HL-60/S4 treated with retinoic acid at 250 ng/mL for 4 days and 3 days (cell line): ENCODE data around the gene SPATA3.

Experiments used
- in situ Hi-C: fragments of 300-500 bp; cut with MboI; formaldehyde crosslinking; loops from 2 replicates; pipeline ENCODE4 v1.7.0; 2022; ENCODE audit warnings: low sequenced_read_pairs

SPATA3 gene

GRCh38 chr2:230995821-230996220 is at the start of gene SPATA3:
Gene SPATA3, plus strand, starts transcription at chr2:230996121. Its CDS starts 113 bp downstream, at chr2:230996234.
- in situ Hi-C loops, result no loop called here

GRCh38 chr2:230946429-230947234 is 49.3 kb upstream of the SPATA3 start:
- in situ Hi-C loops, result no loop called here

GRCh38 chr2:230947235-230947576 is 48.7 kb upstream of the SPATA3 start:
- in situ Hi-C loops, result no loop called here

GRCh38 chr2:230947908-230948365 is 48.0 kb upstream of the SPATA3 start:
- in situ Hi-C loops, result no loop called here

GRCh38 chr2:230949966-230950873 is 45.7 kb upstream of the SPATA3 start:
- in situ Hi-C loops, result no loop called here

DNA sequence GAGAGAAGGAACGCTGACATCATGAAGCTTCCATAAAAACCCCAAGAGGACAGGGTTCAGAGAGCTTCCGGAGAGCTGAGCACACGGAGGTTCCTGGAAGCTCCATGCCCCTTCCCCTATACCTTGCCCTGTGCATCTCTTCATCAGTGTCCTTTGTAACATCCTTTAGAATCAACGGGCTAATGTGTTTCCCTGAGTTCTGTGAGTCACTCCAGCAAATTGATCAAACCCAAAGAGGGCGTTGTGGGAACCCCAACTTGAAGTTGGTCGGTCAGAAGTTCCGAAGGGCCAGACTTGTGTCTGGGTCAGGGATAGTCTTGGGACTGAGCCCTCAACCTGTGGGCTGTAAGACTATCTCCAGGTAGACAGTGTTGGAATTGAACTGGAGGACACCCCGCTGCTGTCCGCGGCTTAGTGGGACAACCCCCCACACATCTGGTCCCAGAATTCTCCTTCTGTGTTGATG is 45.0 kb upstream of the SPATA3 start:
- in situ Hi-C loops, result no loop called here

- in situ Hi-C loops, result no loop called here
Observed at GRCh38 chr2:230951396-230951795, 44.5 kb upstream of the SPATA3 start.

GRCh38 chr2:230952226-230952956 is 43.5 kb upstream of the SPATA3 start:
- in situ Hi-C loops, result no loop called here

GRCh38 chr2:230953845-230954244 is 42.1 kb upstream of the SPATA3 start:
- in situ Hi-C loops, result no loop called here

DNA sequence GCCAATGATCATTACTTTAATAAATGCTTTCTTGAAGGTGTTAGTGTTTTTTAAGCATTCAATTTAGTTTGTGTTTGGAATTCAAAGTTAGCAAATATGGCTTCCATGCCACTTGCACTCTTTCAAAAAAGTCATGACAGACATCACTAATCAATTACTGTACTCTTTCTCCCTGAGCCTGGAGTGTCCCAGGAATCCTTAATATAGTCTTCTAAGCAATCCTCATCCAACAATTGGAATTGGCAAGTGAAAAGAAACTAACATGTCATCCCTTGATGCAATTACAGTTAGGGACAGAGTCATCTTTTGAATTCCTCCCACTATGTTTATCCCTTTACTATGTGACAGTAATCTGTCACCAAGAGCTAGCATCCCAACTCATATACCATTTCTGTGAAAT is 41.2 kb upstream of the SPATA3 start:
- in situ Hi-C loops, result no loop called here

DNA sequence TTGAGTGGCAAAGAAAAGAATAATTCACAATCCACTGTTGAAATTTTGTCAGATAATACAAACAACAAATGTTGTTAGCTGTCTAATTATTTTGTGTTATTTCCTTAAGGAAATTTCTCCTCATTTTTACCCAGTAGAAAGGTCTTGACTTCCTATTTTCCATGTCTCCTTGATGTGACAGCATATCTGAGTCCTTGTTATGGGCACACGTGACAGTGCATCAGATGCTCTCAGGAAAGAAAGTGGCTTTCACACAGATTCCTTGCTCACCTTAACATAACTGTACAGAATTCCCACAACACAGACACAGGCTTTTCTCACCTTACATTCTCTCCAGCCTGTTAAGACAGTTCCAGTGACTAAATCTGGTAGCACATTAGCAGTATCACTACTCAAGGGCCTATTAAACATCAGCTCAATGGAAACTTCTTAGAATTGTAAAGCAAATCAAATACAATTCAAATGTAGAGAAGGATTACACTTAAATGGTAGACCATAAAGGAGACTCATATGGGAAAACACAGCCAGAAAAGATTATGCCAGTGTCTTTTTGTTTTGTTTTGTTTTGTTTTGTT is 40.7 kb upstream of the SPATA3 start:
- in situ Hi-C loops, result no loop called here

- in situ Hi-C loops, result no loop called here
Observed at GRCh38 chr2:230956827-230957755, 38.8 kb upstream of the SPATA3 start.

DNA sequence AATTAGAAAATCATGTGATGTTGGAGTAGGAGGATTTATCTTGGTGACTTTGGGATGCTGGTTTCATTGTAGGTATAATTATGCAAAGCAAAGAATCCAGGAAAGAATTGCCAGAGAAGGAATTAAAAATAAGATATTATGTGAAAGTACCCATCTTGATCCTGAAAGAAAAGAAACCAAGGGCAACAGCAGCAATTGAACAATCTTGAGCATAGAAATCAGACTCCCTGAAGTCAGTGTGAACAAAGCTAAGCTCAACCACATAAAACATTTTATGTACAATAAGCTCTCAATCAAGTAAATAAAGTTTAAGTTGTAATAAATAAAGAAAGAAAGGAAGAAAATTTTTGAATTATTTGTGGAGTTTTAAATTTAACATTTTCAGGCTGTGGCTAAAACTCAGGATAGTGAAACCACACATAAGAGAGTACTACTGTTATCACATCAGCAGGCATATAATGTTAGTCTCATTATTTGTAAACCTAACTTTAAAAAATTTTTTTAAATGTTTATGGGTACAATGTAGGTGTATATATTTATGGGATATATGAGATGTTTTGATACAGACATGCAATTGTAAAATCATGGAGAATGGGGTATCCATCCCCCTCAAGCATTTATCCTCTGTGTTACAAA is 38.0 kb upstream of the SPATA3 start:
- in situ Hi-C loops, result no loop called here

GRCh38 chr2:230958820-230959756 is 36.8 kb upstream of the SPATA3 start:
- in situ Hi-C loops, result no loop called here

GRCh38 chr2:230960026-230960425 is 35.9 kb upstream of the SPATA3 start:
- in situ Hi-C loops, result no loop called here

DNA sequence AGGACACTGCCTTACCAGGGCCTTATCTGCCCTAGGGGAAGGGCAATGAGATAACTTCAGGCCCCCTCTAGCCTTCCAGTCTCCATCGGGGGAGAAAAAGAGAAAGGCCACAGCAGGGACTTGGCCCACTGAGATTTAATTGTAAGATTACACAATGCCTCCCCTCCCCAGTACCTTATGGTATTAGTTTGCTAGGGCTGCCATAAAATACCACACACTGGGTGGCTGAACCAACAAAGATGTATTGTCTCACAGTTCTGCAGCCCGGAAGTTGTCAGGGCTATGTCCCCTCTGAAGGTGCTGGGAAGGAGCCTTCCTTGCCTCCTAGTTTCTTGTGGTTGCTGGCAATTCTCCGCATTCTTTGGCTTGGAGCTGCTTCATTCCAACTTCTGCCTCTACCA is 34.8 kb upstream of the SPATA3 start:
- in situ Hi-C loops, result no loop called here

DNA sequence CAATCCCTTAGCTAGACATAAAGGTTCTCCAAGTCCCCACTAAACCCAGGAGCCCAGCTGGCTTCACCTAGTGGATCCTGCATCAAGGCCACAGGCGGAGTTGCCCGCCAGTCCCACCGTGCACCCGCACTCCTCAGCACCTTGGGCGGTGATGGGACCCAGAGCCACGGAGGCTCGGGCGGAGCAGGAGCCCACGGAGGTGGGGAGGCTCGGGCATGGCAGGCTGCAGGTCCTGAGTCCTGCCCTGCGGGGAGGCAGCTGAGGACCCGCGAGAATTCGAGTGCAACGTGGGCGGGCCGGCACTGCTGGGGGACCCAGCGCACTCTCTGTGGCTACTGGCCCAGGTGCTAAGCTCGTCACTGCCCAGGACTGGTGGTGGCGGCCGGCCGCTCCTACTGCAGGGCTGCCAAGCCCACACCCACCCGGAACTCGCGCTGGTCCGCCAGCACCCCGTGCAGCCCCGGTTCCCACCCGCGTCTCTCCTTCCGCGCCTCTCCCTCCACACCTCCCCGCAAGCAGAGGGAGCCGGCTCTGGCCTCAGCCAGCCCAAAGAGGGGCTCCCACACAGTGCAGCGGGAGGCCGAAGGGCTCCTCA is 31.7 kb upstream of the SPATA3 start:
- in situ Hi-C loops, result no loop called here

DNA sequence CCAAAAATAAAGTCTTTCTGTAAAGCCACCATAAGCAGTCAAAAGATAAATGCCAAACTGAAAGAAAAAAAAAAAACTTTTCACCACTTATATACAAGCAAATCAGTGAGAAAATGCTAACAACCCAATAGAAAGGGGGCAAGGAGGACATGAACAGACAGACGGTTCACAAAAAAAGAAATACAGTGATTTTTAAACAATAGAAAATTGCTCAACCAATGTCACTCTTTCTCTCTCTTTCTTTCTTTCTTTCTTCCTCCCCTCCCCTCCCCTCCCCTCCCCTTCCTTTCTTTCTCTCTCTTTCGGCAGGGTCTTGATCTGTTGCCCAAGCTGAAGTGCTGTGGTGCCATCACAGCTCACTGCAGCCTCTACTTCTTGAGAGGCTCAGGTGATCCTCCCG is 28.8 kb upstream of the SPATA3 start:
- in situ Hi-C loops, result no loop called here
